ENCODE results near the gene PACRG. TPM values are rescaled to one million over a fixed set of nuclear protein-coding genes. Genes with fewer than 3 reads are reported as not detected.

Gene PACRG
- total and polyA plus RNA-seq, 2 of the 8 experiments (the other 6 are each of a cell fraction or from before 2014, with no cell fraction given): 0.44 to 0.54 TPM

DNA sequence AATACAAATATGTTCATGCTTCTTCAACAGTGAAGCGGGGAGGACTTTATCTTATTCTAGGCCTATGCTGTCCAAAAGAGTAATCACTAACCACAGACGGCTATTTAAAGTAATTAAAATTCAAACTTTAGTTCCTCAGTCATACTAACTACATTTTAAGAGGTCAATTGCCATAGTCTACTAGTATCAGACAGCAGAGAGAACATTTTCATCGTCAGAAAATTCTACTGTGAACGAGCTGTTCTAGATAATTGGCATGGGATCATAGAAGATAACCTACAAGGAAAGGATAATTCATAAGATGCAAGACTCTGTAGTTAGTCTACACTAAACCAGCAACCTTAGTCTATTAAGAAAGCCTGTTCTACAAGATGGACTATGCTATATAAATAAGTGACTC is 44.6 kb upstream of the PACRG start (continued):
- TF ChIP-seq, protein P1, sequence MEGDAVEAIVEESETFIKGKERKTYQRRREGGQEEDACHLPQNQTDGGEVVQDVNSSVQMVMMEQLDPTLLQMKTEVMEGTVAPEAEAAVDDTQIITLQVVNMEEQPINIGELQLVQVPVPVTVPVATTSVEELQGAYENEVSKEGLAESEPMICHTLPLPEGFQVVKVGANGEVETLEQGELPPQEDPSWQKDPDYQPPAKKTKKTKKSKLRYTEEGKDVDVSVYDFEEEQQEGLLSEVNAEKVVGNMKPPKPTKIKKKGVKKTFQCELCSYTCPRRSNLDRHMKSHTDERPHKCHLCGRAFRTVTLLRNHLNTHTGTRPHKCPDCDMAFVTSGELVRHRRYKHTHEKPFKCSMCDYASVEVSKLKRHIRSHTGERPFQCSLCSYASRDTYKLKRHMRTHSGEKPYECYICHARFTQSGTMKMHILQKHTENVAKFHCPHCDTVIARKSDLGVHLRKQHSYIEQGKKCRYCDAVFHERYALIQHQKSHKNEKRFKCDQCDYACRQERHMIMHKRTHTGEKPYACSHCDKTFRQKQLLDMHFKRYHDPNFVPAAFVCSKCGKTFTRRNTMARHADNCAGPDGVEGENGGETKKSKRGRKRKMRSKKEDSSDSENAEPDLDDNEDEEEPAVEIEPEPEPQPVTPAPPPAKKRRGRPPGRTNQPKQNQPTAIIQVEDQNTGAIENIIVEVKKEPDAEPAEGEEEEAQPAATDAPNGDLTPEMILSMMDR (IDR thresholded peaks at IDR 0.05; ENCODE audit: control extremely low read depth in 1 of 3, insufficient read depth in 1 of 3, low read depth in 1 of 3, low read length in 3 of 3): no peak
- TF ChIP-seq SAP30 (IDR thresholded peaks at IDR 0.05; ENCODE audit: insufficient read depth, insufficient replicate concordance, low read length) (no peak), SIN3A (conservative IDR thresholded peaks at IDR 0.05 in 1 of 2, IDR thresholded peaks at IDR 0.05 in 1 of 2; ENCODE audit: low read depth in 1 of 2, low read length in 2 of 2) (no peak)
